ENCODE results near the gene F2RL1.
"Not testable (repeated sequence)": the region's sequence is repeated elsewhere in the genome, so short reads cannot be mapped to it uniquely, and the experiment has no call there.

The F2RL1 gene

DNA sequence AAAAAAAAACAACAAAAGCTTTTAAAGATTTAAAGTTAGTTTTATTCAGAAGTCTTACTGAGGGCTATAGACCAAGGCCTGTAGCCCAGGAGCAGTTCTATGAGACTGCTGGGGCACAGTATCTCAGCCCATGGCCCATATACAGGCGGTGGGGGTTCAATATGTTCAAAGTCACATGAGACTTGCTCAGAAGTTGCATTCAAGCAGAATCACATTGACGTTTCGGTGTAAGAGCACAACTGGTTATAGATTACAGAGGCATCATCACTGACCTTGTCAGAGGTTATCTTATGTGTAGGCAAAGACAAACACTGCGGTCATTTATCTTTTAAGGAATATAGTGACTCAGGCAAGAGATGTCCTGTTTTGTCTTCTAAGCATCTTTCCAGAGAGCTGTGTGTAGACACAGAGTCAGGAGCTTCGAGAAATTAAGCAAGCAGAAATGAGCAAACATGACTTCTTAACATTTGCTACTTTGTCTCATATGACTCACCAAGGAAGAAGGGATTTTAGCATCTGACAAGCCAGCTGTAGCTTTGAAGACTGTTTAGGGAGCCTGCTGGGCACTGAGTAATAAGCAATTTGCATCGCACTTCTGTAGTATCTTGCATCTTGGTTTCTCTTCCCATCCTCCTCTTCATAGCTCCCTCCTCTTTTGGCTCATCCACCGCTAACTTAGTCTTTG is 12.9 kb upstream of the F2RL1 start:
- peak; percentile 88 for DNase-seq (ENCODE audit: low spot score)

DNA sequence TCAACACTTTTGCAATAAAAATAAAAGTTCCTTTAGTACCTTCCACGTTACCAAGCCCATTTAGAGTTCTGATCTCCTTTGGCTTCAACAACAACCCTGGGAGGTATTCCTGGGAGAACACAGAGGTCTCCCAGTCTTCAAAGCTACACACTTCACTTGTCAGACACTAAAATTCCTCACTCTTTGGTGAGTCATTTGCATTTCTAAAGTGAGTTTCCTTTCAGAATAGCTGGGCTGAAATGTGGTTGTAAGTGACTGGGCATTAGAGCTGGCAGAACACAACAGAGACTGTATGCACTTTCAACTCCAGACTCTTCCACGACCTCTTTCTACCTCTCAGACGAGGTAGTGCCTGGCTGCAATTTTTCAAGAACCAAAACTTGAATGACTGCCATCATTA is 11.5 kb upstream of the F2RL1 start:
- DNase-seq (ENCODE audit: low spot score): peak; percentile 78

DNA sequence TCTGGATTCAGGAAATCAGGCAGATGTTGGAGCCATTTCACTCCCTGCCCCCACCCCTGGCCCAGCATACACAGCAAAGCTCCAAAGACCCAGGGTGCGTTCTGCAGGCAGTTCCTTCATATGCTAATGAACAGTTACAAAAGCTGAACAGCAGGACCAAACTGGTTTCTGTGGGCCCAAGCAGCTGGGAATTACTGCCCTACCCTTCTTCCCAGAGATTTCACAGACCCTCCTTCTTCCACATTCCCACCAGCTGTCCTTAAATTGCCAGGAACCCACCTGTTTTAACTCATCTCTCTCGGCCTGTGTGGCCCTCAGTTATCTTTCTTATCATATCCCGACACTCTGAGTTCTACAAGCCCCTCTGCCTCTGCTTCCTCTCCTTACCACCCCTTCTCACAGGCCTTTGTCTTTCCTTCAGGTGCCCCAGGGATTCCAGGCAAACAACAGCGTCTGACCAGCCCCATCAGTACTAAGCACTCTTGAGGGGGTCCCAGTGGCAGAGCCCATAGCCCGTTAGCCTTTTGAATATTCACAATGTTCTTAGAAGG is 10.6 kb upstream of the F2RL1 start:
- DNase-seq (ENCODE audit: low spot score): no peak

DNA sequence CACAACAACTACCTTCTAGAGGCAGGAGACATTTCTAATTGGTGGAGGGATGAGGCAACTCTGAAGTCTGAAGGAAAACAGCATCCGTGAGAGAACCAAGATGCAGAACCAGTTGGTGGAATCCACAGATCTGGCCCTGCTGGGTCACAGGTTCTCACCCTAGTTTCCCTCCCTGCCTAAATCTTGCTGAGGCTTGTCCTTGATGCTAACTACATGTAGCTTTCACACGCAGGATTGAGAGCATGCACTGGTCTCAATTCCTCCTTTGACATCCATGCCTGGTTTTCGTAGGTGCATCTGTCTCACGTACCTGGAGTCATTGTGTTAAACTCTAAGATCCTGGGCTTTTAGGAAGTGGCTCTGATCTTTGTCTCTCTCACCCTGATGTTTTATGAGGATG is 9.7 kb upstream of the F2RL1 start:
- DNase-seq (ENCODE audit: low spot score): no peak

DNA sequence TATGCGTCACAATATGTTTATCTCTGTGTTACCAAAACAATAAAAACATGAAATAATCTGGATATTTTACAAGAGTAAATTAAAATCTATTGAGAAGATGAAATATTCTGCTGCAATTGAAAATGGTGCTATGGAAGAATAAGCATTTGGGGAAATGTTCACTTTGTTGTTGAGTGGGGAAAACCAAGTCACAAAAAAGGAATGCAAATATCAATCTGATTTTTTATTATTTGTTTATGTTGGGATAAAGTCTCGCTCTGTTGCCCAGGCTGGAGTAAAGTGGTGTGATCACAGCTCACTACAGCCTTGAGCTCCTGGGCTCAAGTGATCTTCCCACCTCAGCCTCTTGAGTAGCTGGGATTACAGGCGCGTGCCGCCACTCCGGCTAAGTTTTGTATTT is 8.6 kb upstream of the F2RL1 start:
- no peak for DNase-seq (ENCODE audit: low spot score)

DNA sequence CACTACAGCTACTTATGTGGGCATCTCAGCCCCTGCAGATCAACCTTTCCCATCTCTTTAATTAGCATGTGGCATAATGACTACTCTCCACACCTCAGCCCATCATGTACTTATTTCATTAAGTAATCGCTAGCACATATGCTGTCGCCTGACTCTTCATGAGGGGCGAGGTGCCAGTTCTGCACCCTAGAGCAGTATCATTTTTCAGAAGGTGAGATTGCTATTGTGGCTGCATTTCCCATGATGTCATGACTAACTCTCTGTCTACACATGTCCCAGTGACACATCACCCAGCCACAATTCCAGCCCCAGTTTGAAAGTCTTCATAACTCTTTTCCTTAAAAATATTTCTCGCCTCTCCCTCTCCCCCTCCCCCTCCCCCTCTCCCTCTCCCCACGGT is 7.6 kb upstream of the F2RL1 start:
- DNase-seq (ENCODE audit: low spot score): no peak

DNA sequence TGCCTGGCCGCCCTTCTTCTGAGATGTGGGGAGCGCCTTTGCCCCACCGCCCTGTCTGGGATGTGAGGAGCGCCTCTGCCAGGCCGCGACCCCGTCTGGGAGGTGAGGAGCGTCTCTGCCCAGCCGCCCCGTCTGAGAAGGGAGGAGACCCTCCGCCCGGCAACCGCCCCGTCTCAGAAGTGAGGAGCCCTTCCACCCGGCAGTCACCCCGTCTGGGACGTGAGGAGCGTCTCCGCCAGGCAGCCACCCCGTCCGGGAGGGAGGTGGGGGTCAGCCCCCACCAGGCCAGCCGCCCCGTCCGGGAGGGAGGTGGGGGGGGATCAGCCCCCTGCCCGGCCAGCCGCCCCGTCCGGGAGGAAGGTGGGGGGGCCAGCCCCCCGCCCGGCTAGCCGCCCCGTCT is 6.6 kb upstream of the F2RL1 start:
- not testable (repeated sequence) for DNase-seq (ENCODE audit: low spot score)

DNA sequence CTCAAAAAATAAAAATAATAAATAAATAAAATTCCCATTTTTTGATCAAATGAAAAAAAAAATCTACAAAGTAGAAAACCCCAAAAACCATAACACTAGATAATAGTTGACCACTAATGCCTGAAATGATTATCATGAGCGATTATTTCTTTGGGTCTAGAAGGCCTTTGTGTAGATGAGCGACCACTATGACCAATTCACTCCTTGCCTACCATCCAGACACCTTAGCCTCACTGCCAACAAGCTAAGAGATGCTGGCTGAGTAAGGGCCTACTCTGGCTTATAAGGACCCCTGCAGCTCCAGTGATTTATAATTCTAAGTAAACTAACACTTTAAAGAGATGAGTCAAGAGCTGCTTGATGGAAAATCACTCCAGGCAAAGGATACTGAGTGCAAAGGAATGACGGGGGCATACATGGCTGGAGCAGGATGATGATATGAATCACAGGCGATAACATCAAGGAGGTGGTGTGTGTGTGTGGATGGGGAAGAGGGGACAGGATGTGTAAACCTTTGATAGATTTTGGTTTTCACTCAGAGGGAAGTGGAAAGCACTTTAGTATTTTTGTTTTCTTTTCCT is 4.8 kb upstream of the F2RL1 start:
- DNase-seq (ENCODE audit: low spot score): peak; percentile 83

DNA sequence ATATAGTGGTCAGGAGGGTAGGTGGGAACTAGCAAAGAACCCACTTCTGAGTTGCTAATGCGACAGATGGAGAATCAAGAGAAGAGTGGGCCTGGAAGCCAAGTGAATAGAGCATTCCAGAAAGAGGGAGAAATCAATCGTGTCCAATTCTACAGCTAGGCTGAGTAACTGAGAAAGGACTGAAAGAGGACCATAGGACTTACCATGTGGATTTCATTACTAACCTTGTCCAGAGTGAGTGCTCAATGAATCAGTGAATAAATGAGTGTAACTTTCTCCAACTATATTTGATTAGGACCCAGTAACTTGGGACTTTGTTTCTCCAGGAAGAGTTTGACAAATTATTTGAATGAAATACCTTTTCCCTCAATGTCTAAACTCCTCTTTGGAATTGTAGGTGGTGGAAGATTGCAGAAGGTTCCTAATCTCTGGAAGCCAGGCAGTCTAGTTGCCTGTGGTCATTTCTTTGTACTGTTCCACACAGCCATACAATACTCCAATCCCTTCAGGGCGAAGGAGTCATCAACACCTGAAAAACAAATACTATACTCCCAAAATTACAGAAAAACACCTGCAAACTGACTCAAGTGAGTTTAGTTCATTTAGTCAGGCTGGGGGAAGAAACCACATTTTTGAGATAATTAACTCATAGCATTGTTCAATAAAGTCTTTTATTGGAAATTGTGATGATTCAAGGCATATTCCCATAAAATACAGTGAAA is 2.6 kb upstream of the F2RL1 start:
- no peak for DNase-seq (ENCODE audit: low spot score)

DNA sequence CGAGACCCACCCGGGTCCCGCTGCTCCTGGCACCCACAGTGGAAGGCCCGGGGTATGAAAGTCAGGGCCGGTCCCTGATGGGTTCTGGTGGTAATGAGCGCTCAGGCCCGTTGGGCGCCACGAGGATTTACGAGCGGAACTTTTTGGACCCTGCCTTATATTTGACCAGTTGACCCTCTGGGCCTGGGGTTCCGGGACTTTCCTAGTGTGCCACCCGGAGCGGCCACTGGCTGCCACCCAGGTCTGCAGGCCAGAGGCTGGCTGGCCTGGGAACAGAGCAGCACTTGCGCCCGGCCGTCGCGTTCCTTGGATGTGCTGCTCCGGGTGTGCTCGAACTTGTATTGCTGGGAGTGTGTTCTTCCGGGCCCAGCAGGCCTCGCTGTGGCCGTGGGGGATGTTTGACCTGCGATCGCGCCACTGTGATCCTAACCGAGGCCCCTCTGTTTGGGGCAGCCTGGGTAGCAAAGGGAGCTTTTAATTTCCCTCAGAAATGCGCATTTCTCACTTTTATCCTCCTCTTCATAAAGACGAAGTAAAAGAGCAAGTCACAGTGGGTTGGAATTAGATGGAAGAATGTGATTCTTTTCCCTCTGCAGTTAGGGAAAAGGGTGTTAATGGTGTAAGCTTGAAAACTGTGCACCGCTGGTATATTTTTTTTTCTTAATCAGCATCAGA is 1.2 kb downstream of the F2RL1 start:
- DNase-seq (ENCODE audit: low spot score): no peak

DNA sequence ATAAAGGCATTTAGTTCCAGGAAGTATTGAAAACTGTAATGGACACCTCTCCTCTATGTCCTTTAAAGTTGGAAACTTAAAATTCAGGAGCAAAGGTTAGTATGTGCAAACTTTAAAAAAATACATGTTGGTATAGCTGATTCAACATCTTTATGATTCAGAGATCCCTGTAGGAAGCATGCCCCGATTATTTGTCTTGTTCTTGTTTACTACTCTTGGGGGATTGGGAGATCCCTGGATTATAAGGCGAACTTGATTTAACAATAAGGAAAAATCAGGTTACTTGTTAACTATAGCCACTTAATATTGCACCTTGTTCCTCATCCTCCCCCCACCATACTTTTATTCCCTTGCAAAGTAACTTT is 1.7 kb downstream of the F2RL1 start:
- no peak for DNase-seq (ENCODE audit: low spot score)

DNA sequence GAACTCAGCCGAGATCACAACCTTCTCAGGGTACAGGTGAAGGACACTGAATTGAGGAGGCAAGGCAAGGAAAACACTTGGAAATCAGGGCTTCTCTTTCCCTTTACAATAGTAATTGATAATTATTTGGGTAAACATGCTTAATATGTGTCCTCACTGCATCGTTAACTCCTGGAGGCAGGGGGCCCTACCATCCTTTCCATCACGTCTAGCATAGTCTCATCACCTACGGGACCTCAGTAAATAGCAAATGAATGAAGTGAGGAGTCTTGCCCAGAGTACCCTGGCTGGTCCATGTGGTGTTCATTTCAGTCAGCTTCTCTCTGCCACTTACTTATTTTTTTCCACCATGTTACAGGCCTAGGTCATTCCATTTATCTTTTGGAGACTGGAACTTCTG is 2.3 kb downstream of the F2RL1 start:
- no peak for DNase-seq (ENCODE audit: low spot score)

DNA sequence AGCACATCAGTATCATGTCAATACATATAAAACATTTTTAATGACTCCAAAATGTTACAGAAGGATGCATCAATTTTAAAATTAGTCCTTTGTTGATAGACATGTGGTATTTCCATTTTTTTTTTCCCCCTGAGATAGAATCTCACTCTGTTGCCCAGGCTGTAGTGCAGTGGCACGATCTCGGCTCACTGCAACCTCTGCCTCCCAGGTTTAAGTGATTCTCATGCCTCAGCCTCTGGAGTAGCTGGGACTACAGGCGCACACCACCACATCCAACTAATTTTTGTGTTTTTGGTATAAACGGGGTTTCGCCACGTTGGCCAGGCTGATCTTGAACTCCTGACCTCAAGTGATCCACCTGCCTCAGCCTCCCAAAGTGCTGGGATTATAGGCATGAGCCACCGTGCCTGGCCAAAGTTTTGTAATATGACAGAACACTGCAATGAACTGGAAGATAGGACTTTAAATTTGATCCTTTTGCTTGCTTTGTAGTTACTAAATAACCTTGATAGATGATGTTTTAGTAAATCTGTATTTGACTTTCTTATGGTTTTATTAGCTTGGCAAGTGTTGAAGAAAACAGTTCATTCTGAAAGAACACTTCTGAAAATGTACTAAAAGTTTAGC is 3.4 kb downstream of the F2RL1 start:
- DNase-seq (ENCODE audit: low spot score): not testable (repeated sequence)

DNA sequence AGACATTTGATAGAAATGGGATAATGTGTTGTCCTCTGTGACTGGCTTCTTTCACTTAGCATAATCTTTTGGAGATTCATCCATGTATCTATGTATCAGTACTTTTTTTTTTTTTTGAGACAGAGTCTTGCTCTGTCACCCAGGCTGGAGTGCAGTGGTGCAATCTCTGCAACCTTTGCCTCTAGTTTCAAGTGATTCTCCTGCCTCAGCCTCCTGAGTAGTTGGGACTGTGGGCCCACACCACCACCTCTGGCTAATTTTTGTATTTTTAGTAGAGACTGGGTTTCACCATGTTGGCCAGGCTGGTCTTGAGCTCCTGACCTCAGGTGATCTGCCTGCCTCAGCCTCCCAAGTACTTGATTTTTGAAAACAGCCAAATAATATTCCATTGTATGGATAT is 7.6 kb downstream of the F2RL1 start:
- not testable (repeated sequence) for DNase-seq (ENCODE audit: low spot score)

DNA sequence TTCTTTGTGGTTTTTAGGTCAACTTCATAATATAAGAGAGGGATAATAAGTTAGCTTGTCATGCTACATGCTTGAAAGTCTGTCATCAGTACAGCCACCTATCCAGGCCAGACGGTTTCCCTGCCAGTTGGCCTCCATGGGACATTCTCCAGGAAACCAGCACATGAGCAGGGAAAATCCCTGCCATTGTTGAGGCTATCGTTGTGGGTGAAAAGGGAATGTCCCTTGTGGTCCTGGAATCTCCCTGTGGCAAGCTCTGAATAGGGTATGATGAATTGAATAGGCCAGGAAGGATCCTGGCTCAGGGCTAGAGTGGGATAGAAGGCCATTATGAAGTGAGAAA is 12.3 kb downstream of the F2RL1 start:
- DNase-seq (ENCODE audit: low spot score): peak; percentile 67

DNA sequence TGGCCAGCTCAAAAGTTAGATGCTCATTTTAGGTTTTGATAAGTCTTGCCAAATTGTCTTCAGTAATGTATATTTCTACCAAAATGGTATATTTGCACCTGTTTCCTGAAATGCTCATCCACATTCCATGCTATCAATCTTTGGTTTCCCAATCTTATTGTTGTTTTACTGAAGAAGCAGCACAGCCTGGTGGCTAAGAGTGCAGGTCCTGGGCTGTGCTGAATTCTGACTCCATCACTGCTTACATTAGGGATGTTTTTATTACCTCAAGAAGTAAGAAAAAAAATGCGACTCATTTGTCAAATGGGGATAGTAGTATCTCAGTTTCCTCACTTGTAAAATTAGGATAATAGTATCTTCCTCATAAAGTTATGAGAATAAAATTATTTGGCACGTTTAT is 17.4 kb downstream of the F2RL1 start:
- no peak for DNase-seq (ENCODE audit: low spot score)

DNA sequence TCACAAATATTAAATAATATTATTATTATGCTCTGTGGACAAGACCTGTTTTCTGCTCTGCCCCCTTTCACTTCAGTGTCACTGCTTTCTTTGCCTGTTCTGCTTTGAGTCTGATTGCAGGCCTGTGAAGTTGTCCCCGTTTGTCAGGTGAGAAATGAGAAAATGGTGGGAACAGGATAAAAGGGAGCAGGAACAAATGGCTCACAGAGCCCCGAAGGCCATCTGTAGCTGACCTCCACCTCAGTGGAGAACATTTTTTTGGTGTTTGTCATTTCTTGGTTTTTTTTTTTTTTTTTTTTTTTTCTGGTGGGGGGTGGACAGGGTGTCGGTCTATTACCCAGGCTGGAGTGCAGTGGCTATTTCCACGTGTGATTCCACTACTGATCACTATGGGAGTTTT is 17.8 kb downstream of the F2RL1 start:
- DNase-seq (ENCODE audit: low spot score): no peak

DNA sequence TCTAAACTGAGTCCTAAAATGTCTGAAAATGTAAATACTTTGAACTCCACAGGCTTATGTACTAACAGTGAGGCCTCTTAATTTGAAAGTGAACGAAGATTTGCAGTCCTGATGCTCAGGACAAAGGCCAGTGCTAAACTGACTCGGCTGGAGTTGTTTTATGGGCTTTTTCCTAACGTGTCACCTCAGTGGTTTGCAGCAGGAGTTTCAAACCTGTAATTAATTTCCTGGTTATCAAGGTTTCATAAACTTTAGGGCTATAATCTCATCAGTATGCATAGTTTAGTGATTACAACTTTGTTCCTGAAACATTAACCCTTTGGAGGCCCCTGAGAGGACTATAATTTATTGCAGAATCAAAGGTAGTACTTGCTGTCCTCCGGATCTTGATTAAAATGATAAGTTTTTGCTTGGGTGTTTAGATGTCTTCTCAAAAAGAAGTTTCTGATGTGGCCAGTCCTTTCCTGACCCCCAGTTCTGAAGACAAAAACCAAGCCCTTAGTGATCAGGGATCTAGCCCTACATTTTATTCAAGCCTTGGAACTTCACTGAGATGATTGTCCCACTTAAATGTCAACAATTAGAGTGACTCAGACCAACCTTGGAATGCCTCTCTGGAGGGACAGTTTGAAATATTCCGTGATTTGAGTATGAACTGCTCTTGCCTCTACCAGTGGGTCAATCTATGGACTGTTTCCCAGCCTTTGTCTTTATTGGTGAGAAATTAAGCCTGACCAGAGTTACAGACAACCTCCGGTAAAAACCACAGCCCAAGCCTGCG is 19.8 kb downstream of the F2RL1 start:
- peak; percentile 44 for DNase-seq (ENCODE audit: low spot score)

DNA sequence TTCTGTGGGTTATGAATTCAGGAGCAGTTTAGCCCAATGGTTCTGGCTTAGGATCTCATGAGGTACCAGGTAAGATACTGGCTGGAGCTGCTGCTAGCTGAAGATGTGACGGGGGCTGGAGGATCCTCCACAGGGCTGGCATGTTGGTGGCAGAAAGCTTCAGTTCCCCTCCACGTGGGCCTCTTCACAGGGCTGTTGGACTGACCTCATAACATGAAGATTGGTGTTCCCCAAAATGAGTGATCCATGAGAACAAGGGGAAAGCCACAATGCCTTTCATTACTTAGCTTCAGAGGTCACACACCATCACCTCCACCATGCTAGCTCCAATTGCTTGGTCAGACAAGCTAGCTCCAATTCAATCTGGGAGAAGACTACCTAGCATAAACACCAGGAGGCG is 22.5 kb downstream of the F2RL1 start:
- DNase-seq (ENCODE audit: low spot score): no peak

DNA sequence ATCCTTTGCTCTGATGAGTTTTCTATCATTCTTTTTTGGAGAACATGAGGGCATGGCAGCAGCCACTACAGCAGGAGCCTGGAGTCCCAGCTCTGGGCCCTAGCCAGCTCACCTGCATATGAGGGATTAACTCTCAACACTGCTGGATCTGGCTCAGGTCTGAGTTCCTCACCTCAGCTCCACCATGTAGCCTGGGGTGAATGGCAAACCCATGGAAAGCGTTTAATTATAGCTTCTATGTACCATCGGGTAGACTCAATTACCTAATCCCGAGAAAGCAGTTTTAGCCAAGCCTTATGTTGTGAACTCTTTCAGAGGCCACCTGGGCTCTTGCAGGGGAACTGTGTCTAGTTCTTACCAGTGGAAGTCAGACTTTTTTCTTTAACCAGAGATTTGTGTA is 27.1 kb downstream of the F2RL1 start:
- DNase-seq (ENCODE audit: low spot score): no peak

DNA sequence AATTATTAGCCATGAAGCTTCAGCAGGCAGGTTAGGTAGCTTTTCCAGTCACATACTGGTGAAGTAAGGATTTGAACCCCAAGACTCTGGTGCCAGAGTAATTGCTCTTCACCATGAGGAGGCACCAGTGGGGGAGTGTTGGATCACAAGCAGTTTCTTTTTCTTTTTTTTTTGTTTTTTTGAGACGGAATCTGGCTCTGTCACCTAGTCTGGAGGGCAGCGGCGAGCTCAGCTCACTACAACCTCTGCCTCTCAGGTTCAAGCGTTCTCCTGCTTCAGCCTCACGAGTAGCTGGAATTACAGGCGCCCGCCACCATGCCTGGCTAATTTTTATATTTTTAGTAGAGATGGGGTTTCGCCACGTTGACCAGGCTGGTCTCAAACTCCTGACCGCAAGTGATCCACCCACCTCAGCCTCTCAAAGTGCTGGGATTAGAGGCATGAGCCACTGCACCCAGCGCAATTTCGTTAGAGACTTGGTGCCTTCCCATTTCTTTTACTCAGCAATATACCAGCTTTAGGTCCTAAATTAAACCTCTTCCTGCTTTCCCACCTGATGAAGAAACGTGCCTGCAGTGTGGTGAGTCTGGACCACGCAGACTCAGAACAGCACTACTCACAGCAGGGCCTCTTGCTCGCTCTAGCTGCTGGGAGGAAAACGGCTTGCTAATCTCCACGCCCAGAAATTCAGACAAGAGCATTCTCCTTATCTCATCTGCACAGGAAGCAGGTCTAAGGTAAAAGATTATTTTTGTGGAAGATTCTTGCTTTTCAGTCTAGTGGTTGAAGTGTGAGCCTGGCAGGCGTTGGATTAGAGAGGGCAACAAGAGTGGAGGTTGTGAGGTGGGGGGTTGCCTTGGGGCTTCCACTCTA is 30.8 kb downstream of the F2RL1 start, which contains the start of gene S100Z:
TSS of gene S100Z (plus strand) at position 596 of the 873 bp plus-strand sequence. CDS start 25,346 bp downstream, outside the sequence.
- no peak for DNase-seq (ENCODE audit: low spot score)

Data from hepatic stellate cell (primary cell).